SK-N-MC (cell line): Measurements from ENCODE around the gene CASZ1.

Experiments used
- DNase-seq: peaks from one replicate; pipeline ENCODE4 v3.0.0-alpha.2; 2011; ENCODE audit warnings: low read depth, low spot score
- H3K27ac ChIP-seq: fragments of 200-600 bp; sonication (generic); 2 replicates; pipeline ENCODE4 v1.5.1; 2016; ENCODE audit warnings: mixed run types
- H3K36me3 ChIP-seq: fragments of 200-600 bp; sonication (generic); 2 replicates; pipeline ENCODE4 v1.6.1; 2017; ENCODE audit warnings: antibody characterized with exemption, low read length, mixed read lengths; ENCODE audit not compliant: insufficient read depth
- H3K4me3 ChIP-seq: fragments of 200-600 bp; sonication (generic); 2 replicates; pipeline ENCODE4 v1.5.1; 2016
- H3K9ac ChIP-seq: fragments of 200-600 bp; sonication (generic); 2 replicates; pipeline ENCODE4 v1.8.0; 2017; ENCODE audit warnings: mixed run types, mixed read lengths; ENCODE audit not compliant: insufficient read length
- H3K9me3 ChIP-seq: fragments of 200-600 bp; sonication (generic); 2 replicates; pipeline ENCODE4 v1.6.1; 2017; ENCODE audit warnings: low read depth, mild to moderate bottlenecking, antibody characterized with exemption, low read length, moderate library complexity, mixed read lengths
- EZH2 ChIP-seq: fragments of 200-600 bp; sonication (generic); IDR thresholded peaks from one replicate; pipeline ENCODE4 v1.6.1; 2017; ENCODE audit warnings: antibody characterized with exemption
- FOXP2 ChIP-seq: optimal IDR thresholded peaks from 2 replicates; pipeline ENCODE3; 2011; ENCODE audit warnings: mild to moderate bottlenecking, moderate library complexity; ENCODE audit not compliant: insufficient read depth; ENCODE audit errors: extremely low read length, control extremely low read depth
- POLR2AphosphoS5 ChIP-seq: IDR thresholded peaks from 2 replicates; pipeline ENCODE4 v1.6.1; 2012; ENCODE audit warnings: mild to moderate bottlenecking, low read depth, low read length, borderline replicate concordance

The CASZ1 gene

GRCh38 chr1:10740123-10740522 lies 56.3 kb downstream of the CASZ1 start:
- no peaks in the 10 kb centered on the region for H3K36me3 ChIP-seq
- no peak for TF ChIP-seq FOXP2
- no peak for TF ChIP-seq EZH2
- no peak for TF ChIP-seq POLR2AphosphoS5
- H3K27ac ChIP-seq = no peak overlapping the region
- H3K9me3 ChIP-seq = no peaks in the 10 kb centered on the region
- H3K9ac ChIP-seq = no peak overlapping the region
- no peak for DNase-seq
- H3K4me3 ChIP-seq = no peak overlapping the region

GRCh38 chr1:10739589-10739988 lies 56.9 kb downstream of the CASZ1 start:
- TF ChIP-seq FOXP2 = no peak
- TF ChIP-seq POLR2AphosphoS5 = no peak
- no peak for TF ChIP-seq EZH2
- H3K27ac ChIP-seq = no peak overlapping the region

GRCh38 chr1:10738061-10739058 lies 58.1 kb downstream of the CASZ1 start:
- no peak for TF ChIP-seq POLR2AphosphoS5
- no peak for TF ChIP-seq EZH2
- TF ChIP-seq FOXP2 = no peak
- no peak for DNase-seq
- Histone ChIP-seq H3K9me3 (no peaks in the 10 kb centered on the region), H3K27ac (no peak overlapping the region), H3K9ac (no peak overlapping the region), H3K4me3 (no peak overlapping the region), H3K36me3 (no peaks in the 10 kb centered on the region)

More at GRCh38 chr1:10739589-10739988, 56.9 kb downstream of the CASZ1 start:
- no peaks in the 10 kb centered on the region for H3K36me3 ChIP-seq
- no peak overlapping the region for H3K4me3 ChIP-seq
- no peaks in the 10 kb centered on the region for H3K9me3 ChIP-seq
- DNase-seq = no peak
- H3K9ac ChIP-seq = no peak overlapping the region

- DNase-seq = no peak
- TF ChIP-seq POLR2AphosphoS5 = no peak
- no peak for TF ChIP-seq FOXP2
- TF ChIP-seq EZH2 = no peak
- H3K9me3 ChIP-seq = no peaks in the 10 kb centered on the region
- H3K36me3 ChIP-seq = no peaks in the 10 kb centered on the region
- H3K9ac ChIP-seq = no peak overlapping the region
- no peak overlapping the region for H3K4me3 ChIP-seq
- no peak overlapping the region for H3K27ac ChIP-seq
These were observed 58.8 kb downstream of the CASZ1 start for GRCh38 chr1:10737651-10738050.

GRCh38 chr1:10736634-10737586 lies 59.5 kb downstream of the CASZ1 start:
- H3K36me3 ChIP-seq = no peaks in the 10 kb centered on the region
- no peak overlapping the region for H3K4me3 ChIP-seq
- no peak for TF ChIP-seq FOXP2
- no peak for TF ChIP-seq EZH2
- no peak for TF ChIP-seq POLR2AphosphoS5
- no peak overlapping the region for H3K9ac ChIP-seq
- H3K27ac ChIP-seq = no peak overlapping the region
- no peak for DNase-seq
- no peaks in the 10 kb centered on the region for H3K9me3 ChIP-seq

GRCh38 chr1:10735563-10736305 lies 60.7 kb downstream of the CASZ1 start:
- TF ChIP-seq POLR2AphosphoS5 = no peak
- TF ChIP-seq EZH2 = no peak
- TF ChIP-seq FOXP2 = no peak
- no peak overlapping the region for H3K9ac ChIP-seq
- 0 out of 2 replicates have a peak overlapping the region, but pooled peaks have one; percentile 25 for H3K4me3 ChIP-seq
- DNase-seq = no peak
- no peaks in the 10 kb centered on the region for H3K36me3 ChIP-seq
- H3K9me3 ChIP-seq = no peaks in the 10 kb centered on the region
- H3K27ac ChIP-seq = no peak overlapping the region

GRCh38 chr1:10734962-10735544 lies 61.4 kb downstream of the CASZ1 start:
- TF ChIP-seq POLR2AphosphoS5 = no peak
- no peak overlapping the region for H3K27ac ChIP-seq
- no peak for DNase-seq
- no peaks in the 10 kb centered on the region for H3K9me3 ChIP-seq
- 0 out of 2 replicates have a peak overlapping the region, but pooled peaks have one; percentile 25 for H3K4me3 ChIP-seq
- no peaks in the 10 kb centered on the region for H3K36me3 ChIP-seq
- no peak overlapping the region for H3K9ac ChIP-seq
